Ecto neural progenitor cell (in vitro differentiated cells): ENCODE results near the gene NTM.
A peak's percentile ranks its signal among the peaks of the same experiment; 100 is the strongest.

Experiments used
- DNase-seq: peaks from one replicate; pipeline ENCODE4 v3.0.0-alpha.2; 2018; ENCODE audit warnings: low spot score

Gene NTM

DNA sequence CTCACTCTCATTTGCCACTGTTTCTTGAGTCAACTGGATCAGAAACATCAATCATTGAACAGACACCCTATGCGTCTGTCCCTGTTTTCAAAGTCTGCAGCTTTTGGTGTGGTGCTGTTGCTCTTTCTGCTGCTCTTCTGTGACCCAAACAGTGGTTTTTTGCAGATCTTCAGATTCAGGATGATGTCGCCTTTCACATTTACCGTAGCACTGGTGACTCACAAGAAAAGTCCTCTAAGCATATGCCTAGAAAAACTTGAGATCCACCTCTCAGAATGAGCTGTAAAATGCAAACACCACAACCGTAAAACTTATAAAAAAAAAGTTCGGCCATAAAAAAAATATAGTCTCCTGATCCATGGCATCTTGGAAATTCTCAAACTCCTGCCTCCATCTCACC lies 400.4 kb downstream of the NTM start:
- no peak for DNase-seq

DNA sequence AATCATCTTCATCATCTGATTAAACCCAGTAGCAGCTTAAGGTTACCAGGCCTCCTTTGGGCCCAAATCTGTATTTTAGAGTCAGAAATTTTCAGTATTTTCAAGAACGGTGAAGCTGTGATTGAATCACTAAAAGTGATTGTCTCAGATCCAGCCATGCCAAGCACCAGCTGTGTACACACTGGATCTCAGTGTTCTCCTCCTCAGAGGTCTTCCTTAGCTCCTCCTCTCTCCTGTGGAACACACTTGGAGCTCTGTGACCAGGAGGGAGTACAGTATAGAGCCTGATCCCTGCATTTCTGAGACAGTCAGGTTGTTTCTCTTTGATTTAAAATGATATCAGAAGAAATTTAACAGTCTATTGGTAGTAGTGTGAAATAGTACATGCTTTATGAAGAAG lies 401.1 kb downstream of the NTM start:
- DNase-seq = no peak

DNA sequence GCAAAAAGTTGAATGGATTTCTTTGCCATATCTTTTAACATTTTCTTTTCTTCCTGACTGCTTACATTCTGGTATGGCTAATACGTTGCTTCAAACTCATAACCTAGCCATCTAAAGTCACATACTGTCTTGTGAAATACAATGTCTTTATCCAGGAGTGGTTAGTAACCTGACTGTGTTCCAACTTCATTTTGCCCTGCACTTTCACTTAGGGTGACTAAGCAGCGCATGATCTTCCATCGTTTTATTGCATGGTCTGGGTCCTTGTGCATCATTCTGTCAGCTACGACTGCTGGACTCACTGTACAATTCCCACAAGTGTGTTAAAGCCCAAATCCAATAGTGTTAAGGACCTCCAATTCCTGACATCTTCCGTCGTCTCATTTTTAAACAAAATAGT lies 403.2 kb downstream of the NTM start:
- no peak for DNase-seq

DNA sequence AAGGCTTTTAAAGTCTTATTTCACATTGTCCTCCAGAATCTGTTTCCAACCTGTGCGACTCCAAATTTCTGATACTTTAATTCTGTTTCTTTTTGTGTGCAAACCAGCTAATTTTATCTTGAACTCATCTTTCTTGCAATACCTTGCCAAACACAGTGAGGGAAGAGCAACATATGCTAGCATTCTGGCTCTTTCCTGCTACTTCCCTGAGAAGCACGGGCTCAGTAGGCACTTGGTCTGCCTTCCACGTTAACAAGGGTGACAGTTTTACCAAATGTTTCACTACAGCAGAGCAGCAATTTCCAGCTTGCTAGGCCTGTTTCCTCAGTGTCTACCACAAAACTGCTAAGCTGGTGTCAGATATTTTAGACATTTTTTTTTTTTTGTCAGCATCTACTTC lies 405.8 kb downstream of the NTM start:
- no peak for DNase-seq

DNA sequence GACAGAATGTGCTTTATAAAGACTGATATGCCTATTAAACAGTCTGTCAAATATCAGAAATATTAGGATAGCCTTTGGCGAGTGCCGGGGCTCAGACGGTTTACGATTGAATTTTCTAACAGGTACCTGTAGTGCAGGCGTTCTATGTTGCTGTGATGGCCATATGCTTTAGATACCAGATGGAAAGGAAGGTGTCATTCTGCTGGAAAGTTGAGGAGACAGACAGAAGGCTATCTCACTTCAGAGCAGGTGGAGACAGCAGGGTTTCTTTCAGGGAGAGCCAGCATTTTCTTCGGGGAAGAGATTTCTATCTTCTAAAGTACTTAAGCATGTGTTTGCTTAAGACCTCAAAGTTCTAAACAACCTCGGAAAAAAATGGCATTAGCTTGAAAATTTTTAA lies 415.4 kb downstream of the NTM start:
- DNase-seq = no peak

DNA sequence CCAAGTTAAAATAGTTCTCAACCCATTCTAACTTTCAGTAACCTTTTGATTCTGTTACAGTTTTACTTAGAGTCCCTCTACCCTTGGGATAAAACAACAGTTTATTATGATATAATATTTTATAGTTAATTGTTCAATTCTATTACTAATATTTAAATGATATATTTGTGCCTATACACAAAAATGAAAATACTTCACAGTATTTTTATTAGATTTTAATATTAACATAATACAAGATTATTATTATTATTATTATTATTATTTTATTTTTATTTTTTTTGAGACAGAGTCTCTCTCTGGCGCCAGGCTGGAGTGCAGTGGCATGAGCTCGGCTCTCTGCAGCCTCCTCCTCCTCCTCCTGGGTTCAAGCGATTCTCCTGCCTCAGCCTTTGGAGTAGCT lies 416.7 kb downstream of the NTM start:
- DNase-seq = no peak

DNA sequence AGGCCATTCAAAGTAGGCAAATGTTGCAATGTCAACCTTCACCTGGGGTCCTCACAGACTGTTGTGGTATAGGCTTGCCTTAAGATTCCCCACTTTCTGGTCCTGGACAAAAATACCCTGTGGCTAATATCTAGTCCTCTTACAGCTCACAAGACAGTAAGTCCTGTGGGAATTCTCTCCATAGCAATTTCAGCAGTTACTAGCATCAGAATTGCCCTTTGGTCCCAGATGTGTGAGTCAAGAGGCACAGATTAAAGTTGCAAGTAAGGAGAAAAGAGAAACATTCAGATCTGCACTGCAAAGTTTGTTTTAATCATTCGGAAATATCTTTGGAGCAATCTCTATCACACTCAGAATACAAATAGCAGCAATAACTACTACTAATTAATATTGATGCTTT lies 420.2 kb downstream of the NTM start:
- no peak for DNase-seq

DNA sequence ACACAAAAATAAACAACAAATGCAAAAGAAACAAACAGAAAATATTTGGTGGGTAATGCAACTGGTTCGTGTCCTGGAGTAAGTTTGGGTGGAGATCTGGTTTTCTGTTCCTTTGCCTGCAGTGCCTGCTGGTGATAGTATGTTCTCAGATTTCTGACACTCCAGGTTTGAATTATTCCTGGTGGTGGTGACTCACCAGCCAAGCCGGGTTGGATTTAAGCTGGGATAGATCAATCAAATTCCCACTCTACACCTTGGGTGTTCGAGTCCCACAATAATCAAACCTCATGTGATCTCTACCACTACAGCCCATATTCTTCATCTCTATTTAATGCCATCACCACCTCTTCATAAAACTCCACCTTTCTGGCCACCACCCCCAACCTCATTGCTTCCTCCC lies 421.8 kb downstream of the NTM start:
- no peak for DNase-seq

DNA sequence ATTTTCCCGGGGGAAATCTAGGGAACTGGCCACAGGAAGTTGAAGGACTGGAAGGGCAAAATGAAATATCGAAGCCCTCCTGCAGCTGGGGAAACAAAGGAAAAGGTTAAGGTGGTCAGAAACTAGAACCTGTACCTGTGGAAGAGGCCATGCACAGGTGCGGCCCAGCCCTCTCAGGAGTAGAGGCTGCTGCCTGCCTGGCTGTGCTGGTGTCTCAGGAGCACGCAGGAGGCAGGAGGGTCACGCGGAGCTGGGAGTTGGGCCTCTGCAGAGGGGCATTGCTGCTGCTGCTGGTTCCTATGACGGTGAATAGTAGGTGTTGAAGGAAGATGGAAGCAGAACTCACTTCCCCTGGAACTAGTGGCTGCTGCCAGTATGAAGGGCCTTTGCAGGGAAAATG lies 425.7 kb downstream of the NTM start:
- no peak for DNase-seq

DNA sequence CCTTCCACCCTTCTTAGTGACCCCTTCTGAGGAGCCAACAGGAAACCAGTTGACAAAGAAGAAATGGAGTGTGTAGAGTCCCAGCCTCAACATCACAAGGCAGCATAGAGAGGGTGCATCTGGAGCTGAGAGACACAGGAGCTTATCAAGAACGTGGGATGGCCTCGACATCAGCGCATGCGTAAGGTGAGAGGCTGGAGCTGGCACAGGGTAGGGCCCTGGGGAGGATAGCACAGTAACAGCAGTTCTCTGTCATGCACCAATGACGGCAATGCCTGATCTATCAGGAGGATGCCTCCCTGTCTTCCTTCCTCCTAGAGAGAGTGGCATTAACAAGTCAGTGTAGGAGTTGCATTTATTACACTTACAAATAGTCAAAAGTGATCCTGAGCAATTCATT lies 426.1 kb downstream of the NTM start:
- DNase-seq = no peak

DNA sequence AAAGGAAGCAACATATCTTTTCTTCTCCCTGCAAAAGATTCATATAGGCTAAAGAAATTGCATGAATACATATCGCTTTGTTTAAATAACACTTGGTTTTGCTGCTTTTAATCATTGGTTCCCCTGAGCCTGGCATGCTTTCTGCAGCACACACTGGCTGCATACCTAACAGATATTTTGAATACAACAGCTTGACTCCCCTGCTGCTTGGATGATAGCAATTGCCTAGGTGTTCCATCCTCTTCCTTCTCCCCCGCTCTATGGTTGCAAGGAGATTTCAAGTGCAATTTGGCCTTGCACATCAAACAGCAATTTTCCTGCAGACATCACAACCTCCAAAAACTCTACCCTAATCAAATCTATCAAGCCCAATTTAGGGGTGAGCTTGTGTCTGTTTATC lies 430.0 kb downstream of the NTM start:
- DNase-seq = no peak

DNA sequence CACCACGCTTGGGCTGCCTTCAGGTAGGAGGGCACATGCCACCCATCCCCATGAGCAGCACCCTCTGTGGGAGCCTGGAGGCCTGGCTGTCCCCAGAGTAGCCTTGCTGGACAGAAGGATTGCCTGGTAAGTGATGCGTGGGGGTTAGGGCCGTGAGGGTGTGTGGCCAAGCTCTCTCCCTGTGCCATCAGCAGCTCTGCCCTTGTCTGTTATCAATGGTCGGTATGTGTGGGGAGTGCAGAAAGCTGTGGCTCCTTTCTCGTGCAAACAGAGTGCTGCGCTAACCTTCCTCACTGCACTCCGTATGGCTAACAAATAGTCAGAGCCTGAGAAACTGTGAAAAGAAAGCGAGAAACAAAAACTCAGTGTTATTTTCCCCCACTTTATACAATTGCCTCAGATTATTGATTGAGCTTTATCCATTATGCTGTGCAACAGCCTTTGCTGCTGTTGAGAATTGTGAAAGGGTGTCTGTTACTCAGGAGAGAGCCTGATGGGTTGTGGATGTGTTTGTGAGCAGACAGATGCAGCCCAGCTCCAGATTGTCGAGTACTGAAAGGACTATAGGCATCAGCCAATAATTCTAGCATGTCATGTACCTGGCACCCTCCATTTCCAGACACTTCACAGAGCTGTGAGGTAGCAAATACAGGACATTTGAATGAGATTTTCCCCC lies 432.2 kb downstream of the NTM start:
- no peak for DNase-seq

DNA sequence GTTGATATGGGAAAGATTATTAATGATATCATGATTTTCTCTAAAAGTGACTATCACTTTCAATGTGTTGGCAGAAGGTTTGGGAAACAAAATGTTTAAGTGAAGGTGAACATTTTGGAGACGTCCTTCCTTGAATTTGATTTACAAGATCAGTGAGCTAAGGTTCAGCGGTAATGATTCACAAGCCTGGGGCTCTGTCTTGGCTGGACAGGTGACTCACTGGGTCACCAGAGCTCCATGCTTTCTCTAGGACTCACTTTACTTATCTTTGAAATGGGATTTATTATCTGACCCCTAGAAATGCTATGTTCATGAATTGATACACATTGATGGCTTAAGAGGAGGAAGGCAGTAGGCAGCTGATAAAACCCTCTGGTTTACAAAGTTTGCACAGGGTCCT lies 437.5 kb downstream of the NTM start:
- no peak for DNase-seq

DNA sequence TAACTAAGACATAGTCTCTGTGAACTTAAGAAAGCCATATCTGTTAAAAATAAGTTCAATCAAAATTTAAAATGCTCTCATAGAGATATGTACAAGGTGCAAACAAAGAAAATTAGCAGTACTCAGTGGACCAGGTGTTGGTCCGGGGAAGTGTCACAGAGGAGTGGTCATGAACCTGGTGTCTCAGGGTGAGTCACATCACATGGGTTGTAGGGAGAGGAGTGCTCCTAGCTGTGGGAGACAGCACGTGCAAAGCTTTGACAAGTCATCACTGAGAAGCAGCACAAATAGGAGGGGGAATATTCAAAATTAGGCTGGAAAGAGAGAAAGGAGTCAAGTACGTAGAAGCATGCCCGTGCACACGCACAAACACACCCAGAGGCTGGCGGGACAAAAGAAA lies 438.1 kb downstream of the NTM start:
- DNase-seq = no peak

DNA sequence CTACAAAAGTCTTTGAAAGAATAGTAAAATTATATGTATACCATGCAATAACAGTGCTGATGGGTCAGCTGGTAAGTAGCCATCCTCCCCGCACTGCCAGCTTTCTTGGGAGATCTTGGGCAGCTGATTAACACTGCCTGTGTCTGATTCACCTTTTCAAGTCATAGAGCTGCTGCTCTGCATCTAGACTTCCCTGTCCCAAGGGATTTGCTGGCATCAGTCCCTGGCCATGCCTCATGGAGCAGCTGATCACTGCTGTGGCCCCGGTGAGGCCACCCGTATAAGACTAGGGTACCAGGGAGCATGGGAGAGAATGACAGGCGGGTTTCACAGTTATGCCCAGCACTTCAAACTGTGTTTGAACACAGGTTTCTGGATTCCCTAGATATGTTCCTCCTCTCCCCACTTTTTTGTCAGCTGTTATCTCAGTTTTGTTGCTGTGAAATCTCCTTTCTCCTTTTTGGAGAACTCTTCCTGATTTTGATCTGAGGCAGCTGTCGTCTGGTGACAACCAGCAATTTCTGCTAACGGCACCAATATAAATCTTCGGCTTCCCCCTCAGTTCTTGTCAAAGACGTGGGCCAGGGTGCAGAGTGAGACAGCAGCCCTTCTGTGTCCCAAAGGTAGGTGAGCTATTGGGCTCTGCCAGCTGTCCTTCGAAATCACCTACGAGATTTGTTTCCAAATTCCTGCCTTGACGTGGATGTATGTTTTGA lies 438.9 kb downstream of the NTM start:
- no peak for DNase-seq

DNA sequence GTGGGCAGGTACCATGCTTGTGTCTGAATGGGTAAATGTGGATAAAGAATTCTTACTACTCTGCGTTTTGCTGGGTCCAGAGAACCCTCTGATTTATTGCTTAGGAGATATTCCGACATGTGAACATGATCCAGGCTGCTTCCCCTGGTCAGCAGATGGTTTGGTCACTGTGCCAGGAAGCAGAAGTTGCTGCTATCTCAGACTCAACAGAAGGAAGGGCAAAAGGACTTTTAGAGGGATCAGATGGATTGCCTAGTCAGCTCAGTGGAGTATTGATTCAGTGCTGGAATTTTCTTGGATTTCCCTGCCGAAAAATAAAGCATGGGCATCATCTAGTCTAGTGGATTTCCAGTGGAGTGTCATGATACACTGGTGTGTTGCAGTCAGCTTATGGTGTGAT lies 440.1 kb downstream of the NTM start:
- no peak for DNase-seq

DNA sequence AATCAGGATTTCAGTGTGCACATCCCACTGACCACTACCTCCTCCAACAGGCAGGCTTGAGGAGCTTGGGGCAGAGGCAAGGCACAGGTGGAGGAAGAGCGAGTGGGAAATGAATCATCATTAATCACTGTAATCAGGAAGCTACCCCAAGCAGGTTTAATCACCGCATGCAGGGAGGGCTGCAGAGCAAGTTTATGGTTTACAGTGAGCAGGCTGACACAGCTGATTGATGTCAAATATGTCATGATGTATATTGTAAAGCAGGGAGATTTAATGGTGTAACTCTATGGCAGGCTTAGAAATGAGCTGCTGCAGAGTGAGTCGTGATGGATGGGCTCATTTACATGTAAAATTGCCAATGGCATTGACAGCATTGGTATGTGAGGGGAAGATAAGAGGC lies 441.0 kb downstream of the NTM start:
- no peak for DNase-seq

DNA sequence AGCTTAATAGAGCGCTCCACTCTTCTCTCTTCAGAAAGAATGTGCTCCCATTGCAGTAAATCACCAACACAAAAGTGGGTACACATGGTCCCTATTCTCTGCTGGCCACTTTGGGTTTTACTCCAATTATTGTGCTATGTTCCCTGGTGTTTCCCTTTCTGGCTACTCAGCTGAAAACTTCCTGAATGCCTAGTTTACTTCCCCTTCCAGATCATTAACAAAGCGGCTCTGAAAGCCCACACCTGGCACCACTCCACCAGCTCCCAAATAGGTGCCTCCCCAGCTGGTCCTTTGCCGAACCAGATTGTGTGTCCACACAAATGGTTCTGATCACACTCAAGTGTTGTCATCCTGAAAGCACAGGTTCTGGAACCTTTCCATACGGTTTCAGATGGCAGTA lies 443.7 kb downstream of the NTM start:
- no peak for DNase-seq

DNA sequence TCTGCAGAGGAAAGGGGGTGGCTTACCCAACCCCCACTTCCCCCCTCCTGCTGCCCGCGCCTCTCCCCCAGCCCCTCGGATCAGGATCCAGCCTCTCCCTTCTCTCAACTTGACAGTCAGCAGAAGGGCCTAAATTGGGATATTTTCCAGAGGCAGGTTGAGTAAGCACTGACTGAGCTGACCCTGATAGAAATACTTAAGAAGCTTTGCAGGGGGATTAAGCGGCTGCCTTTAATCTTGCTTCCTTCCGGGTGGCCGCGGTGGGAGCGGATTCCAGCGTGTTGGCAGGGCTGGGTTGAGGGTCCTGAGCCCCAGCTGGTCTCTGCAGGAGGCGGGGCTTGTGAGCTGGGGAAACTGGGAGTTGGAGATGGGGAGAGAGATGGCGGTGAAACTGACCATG lies 445.2 kb downstream of the NTM start:
- DNase-seq = peak; percentile 90

DNA sequence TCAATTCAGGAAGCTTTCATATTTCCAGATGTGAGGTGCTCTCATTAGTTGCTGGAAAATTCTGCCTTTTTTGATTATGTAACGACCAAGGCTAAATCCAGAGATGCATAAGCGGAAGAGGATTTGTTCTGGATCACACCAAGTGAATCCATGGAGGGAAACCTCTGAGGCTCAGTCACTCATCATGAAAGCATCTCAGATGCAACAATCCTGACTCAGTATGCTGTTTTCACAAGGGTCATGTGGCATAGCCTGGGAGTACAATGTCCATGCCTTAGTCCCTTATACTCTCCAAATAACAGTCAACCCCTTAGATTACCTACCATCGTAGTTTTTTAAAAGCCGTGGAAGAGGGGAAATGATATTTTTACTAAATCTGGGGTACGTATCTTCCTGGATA lies 445.6 kb downstream of the NTM start:
- DNase-seq = no peak

DNA sequence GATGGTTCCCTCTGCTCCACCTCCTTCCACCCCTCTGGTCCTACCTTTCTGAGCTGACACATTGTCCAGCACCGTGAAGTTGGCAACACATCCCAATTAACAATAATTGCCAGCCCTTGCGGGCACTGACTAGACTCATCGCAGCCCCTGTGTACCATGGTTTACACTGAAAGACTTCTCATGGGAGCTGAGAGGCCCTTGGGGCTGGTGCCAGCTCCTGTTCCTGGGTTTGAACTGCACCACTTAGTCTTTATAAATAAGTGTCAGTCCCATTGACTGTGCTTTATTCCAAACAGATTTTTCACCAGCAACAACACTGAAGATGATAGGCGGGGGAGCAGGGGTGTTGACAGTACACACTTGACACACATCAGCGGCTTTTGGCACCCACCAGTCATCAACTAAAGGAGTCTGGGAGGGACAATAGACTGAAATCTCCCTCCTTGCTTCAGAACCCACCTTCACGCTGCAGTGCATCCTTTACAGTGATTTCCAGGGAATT lies 447.3 kb downstream of the NTM start:
- no peak for DNase-seq

DNA sequence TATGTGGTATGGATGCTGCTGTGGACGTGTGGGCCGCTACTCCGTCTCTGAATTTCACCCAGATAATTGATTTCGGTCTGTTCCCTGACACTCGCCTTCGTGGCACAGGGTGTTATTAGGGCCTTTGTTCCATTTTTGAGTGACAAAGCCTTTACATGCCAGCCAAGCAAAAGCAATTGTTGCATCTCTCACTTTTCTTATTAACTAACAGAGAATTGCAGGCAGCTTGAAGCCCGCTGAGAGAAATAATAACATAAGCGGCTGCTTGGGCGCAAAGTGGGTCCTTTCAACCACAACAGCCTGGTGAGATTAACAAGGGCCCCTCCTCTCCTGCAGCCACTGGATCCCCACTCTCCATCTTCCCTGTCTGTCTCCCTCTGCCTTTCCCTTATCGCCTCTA lies 449.4 kb downstream of the NTM start:
- DNase-seq = no peak

DNA sequence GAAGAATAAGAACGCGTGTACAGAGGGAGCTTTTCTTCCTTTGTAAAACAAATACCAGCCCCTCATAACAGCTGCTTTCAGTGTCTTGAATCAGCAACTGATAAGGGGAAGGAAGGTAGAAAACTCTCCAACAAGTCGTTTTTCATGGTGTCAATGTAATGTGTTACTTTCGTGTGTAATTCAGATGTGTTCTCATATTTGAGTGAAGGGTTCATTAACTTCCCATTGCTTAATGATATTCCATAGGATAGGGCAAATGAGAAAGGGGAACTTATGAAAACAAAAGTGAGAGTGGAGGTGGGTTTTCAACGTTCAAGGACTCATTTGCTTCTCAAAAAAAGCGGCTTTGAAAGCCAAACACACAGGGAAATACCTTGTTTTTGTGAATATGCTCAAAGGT lies 452.1 kb downstream of the NTM start:
- DNase-seq = no peak

DNA sequence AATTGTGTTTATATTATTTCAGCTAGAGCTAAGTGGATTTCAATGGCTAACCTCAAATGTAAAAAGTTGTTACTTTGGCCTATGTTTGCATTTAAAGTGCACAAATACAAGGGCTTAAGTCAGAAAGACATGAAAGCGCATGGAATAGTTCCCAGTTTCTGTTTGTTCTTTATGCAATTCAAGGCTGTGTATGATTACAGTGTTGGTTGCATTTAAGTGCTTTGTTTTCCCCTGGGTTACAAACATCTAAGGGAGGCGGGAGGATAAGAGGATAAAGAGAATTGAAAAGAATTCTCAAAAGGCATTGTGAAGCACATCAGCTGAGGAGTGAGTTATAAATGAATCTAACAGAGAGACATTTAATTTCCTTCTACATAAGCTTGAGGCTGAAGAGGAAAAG lies 453.4 kb downstream of the NTM start:
- DNase-seq = no peak
